Liver (tissue), 9 donors: ENCODE data around the gene THUMPD1. TPM values are rescaled to one million over a fixed set of nuclear protein-coding genes. Genes with fewer than 3 reads are reported as not detected.
"Not testable (repeated sequence)": the region's sequence is repeated elsewhere in the genome, so short reads cannot be mapped to it uniquely, and the experiment has no call there.

Experiments used
- DNase-seq: peaks from one replicate; pipeline ENCODE4 v3.0.0-alpha.2; 2017; ENCODE audit warnings: low spot score
- H3K27ac ChIP-seq, 2 donors: one replicate each; pipeline ENCODE4 v1.7.0; 2013; ENCODE audit warnings: inconsistent platforms in 2 of 2, low read length in 2 of 2, control low read depth in 1 of 2, low read depth in 1 of 2, mild to moderate bottlenecking in 1 of 2
- H3K27me3 ChIP-seq, 4 donors: one replicate each; pipeline versions ENCODE4 v1.6.1 to v1.7.0; 2013; ENCODE audit warnings: low read length in 3 of 4, inconsistent platforms in 1 of 4, mild to moderate bottlenecking in 1 of 4, moderate library complexity in 1 of 4; ENCODE audit not compliant: control insufficient read depth in 4 of 4, insufficient read depth in 4 of 4
- H3K36me3 ChIP-seq, 4 donors: one replicate each; pipeline versions ENCODE4 v1.6.1 to v1.7.0; 2013; ENCODE audit warnings: low read length in 3 of 4, mild to moderate bottlenecking in 3 of 4, low read depth in 1 of 4, moderate library complexity in 1 of 4; ENCODE audit not compliant: control insufficient read depth in 4 of 4, insufficient read depth in 3 of 4
- H3K4me1 ChIP-seq, 4 donors: one replicate each; pipeline versions ENCODE4 v1.6.1 to v1.7.0; 2013; ENCODE audit warnings: low read length in 3 of 4, mild to moderate bottlenecking in 3 of 4, moderate library complexity in 1 of 4; ENCODE audit not compliant: control insufficient read depth in 4 of 4, insufficient read depth in 4 of 4
- H3K4me3 ChIP-seq, 3 donors: one replicate each; pipeline versions ENCODE4 v1.6.1 to v1.7.0; 2013; ENCODE audit warnings: low read length in 3 of 3, control low read depth in 1 of 3, low read depth in 1 of 3, mild to moderate bottlenecking in 1 of 3
- H3K9ac ChIP-seq, 2 donors: one replicate each; pipeline ENCODE4 v1.7.0; 2013; ENCODE audit warnings: low read length in 2 of 2, mild to moderate bottlenecking in 2 of 2, moderate library complexity in 2 of 2, control low read depth in 1 of 2, low read depth in 1 of 2
- H3K9me3 ChIP-seq, 4 donors: one replicate each; pipeline versions ENCODE4 v1.6.1 to v1.7.0; 2013; ENCODE audit warnings: low read length in 3 of 4; ENCODE audit not compliant: control insufficient read depth in 4 of 4
- EGR1 ChIP-seq, 2 donors: IDR thresholded peaks; 2 replicates each; pipeline ENCODE4 v1.6.1; 2016 to 2018; ENCODE audit warnings: antibody characterized with exemption in 2 of 2, low read depth in 2 of 2
- FOXA1 ChIP-seq: IDR thresholded peaks from 2 replicates; pipeline ENCODE4 v1.6.1; 2016; ENCODE audit warnings: antibody characterized with exemption
- GABPA ChIP-seq, 2 donors: IDR thresholded peaks in 1 of 2; conservative IDR thresholded peaks in 1 of 2; 2 replicates each; pipeline ENCODE4 v1.6.1; 2016; ENCODE audit warnings: antibody characterized with exemption in 2 of 2, mild to moderate bottlenecking in 1 of 2, moderate library complexity in 1 of 2
- HNF4G ChIP-seq: IDR thresholded peaks from 2 replicates; pipeline ENCODE4 v1.6.1; 2016; ENCODE audit warnings: antibody characterized with exemption
- JUND ChIP-seq, 2 donors: IDR thresholded peaks; 2 replicates each; pipeline ENCODE4 v1.6.1; 2016; ENCODE audit warnings: antibody characterized with exemption in 2 of 2
- NR2F2 ChIP-seq: IDR thresholded peaks from 2 replicates; pipeline ENCODE4 v1.6.1; 2016; ENCODE audit warnings: antibody characterized with exemption
- RAD21 ChIP-seq, 2 donors: IDR thresholded peaks; 2 replicates each; pipeline ENCODE4 v1.6.1; 2016; ENCODE audit warnings: antibody characterized with exemption in 2 of 2, mild to moderate bottlenecking in 2 of 2
- REST ChIP-seq: IDR thresholded peaks from 2 replicates; pipeline ENCODE4 v1.6.1; 2016; ENCODE audit warnings: antibody characterized with exemption, mild to moderate bottlenecking
- RXRA ChIP-seq, 2 donors: IDR thresholded peaks; 2 replicates each; pipeline ENCODE4 v1.6.1; 2017 to 2018; ENCODE audit warnings: antibody characterized with exemption in 2 of 2, mild to moderate bottlenecking in 1 of 2
- TAF1 ChIP-seq: conservative IDR thresholded peaks from 2 replicates; pipeline ENCODE4 v1.6.1; 2016; ENCODE audit warnings: antibody characterized with exemption, mild to moderate bottlenecking
- YY1 ChIP-seq: IDR thresholded peaks from 2 replicates; pipeline ENCODE4 v1.6.1; 2016; ENCODE audit warnings: antibody characterized with exemption, mild to moderate bottlenecking
- ZBTB33 ChIP-seq: IDR thresholded peaks from 2 replicates; pipeline ENCODE4 v1.6.1; 2016; ENCODE audit warnings: antibody characterized with exemption
- WGBS: extraction: QIAGEN DNeasy Blood & Tissue Kit; methylation state at CpG from one replicate; pipeline ENCODE4 v1.1.7; 2013; 5-methylcytosine and 5-hydroxymethylcytosine counted together
- polyA plus RNA-seq, 2 donors: library from polyadenylated mRNA; stranded (reverse) in 1 of 2; unstranded in 1 of 2; fragments of 200-250 nt in 1 of 2; fragments of >200 nt in 1 of 2; fragmentation: Nextera tagmentation in 1 of 2; extraction: Ambion mirVana in 1 of 2; gene quantifications; one replicate each; pipeline versions ENCODE4 v1.2.1 to v1.2.3, GENCODE V29; 2013 to 2015
- total RNA-seq, 2 donors: library from RNA; depleted of rRNA; stranded (reverse); fragments of >200 nt; gene quantifications; one replicate each; pipeline ENCODE4 v1.2.3, GENCODE V29; 2014
- TF ChIP-seq, protein P1 (sequence below): fragments of 150-350 bp; IDR thresholded peaks from 2 replicates; pipeline ENCODE4 v1.5.1; 2017; ENCODE audit warnings: improper control_type of control experiment, low read depth, low read length; ENCODE audit not compliant: missing input control
- donor health status: healthy.
- donor health status: healthy.
- donor health status: healthy.
- donor health status: healthy.
- donor health status: healthy.

Gene THUMPD1
- total and polyA plus RNA-seq, 4 donors: 10.1 to 42.8 (median 26.8) TPM

- WGBS: 78% methylated on average over 3 of the region's 3 CpGs
- DNase-seq: no peak
- Histone ChIP-seq H3K9me3 (no peaks in the 10 kb centered on the region), H3K36me3 (no peaks in the 10 kb centered on the region), H3K4me1 (no peaks in the 10 kb centered on the region), H3K4me3 (no peak overlapping the region), H3K27ac (no peak overlapping the region), H3K27me3 (no peaks in the 10 kb centered on the region), H3K9ac (no peak overlapping the region)
- TF ChIP-seq YY1 (no peak), GABPA (IDR thresholded peaks at IDR 0.05 in 1 of 2, conservative IDR thresholded peaks at IDR 0.05 in 1 of 2) (no peak), HNF4G (no peak), ZBTB33 (no peak), EGR1 (IDR thresholded peaks at IDR 0.05; ENCODE audit: low read depth in 2 of 2) (no peak), REST (no peak), JUND (IDR thresholded peaks at IDR 0.05) (no peak), FOXA1 (no peak), NR2F2 (no peak)
- TF ChIP-seq, protein P1, sequence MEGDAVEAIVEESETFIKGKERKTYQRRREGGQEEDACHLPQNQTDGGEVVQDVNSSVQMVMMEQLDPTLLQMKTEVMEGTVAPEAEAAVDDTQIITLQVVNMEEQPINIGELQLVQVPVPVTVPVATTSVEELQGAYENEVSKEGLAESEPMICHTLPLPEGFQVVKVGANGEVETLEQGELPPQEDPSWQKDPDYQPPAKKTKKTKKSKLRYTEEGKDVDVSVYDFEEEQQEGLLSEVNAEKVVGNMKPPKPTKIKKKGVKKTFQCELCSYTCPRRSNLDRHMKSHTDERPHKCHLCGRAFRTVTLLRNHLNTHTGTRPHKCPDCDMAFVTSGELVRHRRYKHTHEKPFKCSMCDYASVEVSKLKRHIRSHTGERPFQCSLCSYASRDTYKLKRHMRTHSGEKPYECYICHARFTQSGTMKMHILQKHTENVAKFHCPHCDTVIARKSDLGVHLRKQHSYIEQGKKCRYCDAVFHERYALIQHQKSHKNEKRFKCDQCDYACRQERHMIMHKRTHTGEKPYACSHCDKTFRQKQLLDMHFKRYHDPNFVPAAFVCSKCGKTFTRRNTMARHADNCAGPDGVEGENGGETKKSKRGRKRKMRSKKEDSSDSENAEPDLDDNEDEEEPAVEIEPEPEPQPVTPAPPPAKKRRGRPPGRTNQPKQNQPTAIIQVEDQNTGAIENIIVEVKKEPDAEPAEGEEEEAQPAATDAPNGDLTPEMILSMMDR: no peak
These were observed 37.3 kb downstream of the THUMPD1 start for GRCh38 chr16:20704281-20704680.

DNA sequence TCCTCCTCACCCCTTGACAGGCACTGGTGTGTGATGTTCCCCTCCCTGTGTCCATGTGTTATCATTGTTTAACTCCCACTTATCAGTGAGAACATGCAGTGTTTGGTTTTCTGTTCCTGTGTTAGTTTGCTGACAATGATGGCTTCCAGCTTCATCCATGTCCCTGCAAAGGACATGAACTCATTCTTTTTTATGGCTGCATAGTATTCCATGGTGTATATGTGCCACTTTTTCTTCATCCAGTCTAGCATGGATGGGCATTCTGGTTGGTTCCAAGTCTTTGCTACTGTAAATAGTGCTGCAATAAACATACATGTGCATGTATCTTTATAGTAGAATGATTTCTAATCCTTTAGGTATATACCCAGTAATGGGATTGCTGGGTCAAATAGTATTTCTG, 39.9 kb downstream of the THUMPD1 start:
- not testable (repeated sequence) for H3K36me3 ChIP-seq

GRCh38 chr16:20696618-20697017, 45.0 kb downstream of the THUMPD1 start:
- H3K9ac ChIP-seq: no peak overlapping the region
- H3K9me3 ChIP-seq: no peaks in the 10 kb centered on the region
- DNase-seq: no peak
- peaks cover 0 to 3% (median 0%) of the 10 kb centered on the region in 4 donors for H3K4me1 ChIP-seq
- H3K27me3 ChIP-seq: no peaks in the 10 kb centered on the region
- H3K4me3 ChIP-seq: no peak overlapping the region
- no peaks in the 10 kb centered on the region for H3K36me3 ChIP-seq
- no peak for TF ChIP-seq RXRA (IDR thresholded peaks at IDR 0.05)
- TF ChIP-seq JUND (IDR thresholded peaks at IDR 0.05): no peak
- no peak for TF ChIP-seq RAD21 (IDR thresholded peaks at IDR 0.05)
- no peak for TF ChIP-seq TAF1
- no peak overlapping the region for H3K27ac ChIP-seq
- 92% methylated on average over 2 of the region's 2 CpGs for WGBS

More for the DNA sequence above, 39.9 kb downstream of the THUMPD1 start:
- not testable (repeated sequence) for H3K4me3 ChIP-seq, DNase-seq, H3K9me3 ChIP-seq, H3K27ac ChIP-seq, H3K4me1 ChIP-seq, H3K9ac ChIP-seq, H3K27me3 ChIP-seq
